GM19239 (cell line): ENCODE measurements around the gene INPP5A.
"Not testable (repeated sequence)": the region's sequence is repeated elsewhere in the genome, so short reads cannot be mapped to it uniquely, and the experiment has no call there.

ENCODE experiments used
- DNase-seq: peaks from one replicate; pipeline ENCODE4 v3.0.0; 2011; ENCODE audit warnings: low spot score; ENCODE audit not compliant: insufficient read length
- FAIRE-seq: peaks from 2 replicates; lab custom pipeline; 2011; peaks lifted over from hg19 to GRCh38; lab: Jason Lieb, UNC

The INPP5A gene

GRCh38 chr10:132502544-132503300 lies 34.9 kb upstream of the INPP5A start:
- FAIRE-seq (no peak), DNase-seq (no peak)

GRCh38 chr10:132503581-132504421 lies 33.8 kb upstream of the INPP5A start:
- DNase-seq (no peak), FAIRE-seq (no peak)

DNA sequence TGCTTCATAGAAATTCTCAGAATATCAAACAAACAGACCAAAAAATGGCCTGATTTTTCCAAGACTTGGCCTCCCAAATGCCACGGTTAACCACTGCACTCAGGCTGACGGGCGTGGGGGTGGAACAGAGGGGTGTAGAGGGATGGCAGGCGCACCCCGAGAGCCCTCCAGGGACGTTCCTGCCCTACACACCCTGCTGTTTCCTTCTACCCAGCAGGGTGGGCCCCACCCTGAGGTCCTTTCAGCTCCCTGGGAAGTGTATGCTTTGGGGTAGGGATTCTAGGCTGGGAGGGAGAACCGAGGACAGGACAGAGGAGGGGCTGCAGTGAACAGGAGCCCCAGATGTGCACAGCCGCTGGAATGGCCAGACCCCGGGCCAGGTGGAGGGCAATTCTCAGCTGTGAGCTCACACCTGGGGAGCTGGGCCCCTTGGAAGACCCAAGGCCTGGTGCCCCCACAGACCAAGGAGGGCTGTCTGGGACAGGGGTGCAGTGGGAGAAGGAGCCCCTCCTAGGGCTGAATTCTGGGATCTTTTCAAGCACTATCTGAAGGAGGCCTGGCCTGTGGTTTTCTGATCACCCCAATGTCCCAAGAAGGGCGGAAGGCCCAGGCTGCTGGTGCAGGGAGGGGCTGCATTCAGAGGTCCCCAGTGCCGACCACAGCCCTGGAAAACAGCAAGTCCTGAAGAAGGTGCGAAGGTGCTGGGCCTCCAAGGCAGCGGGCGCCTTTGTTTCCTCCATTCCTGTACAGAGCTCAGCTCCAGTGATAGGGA lies 32.9 kb upstream of the INPP5A start:
- no peak for DNase-seq
- no peak for FAIRE-seq

- not testable (repeated sequence) for FAIRE-seq, DNase-seq
Measured at GRCh38 chr10:132505546-132505945, 32.0 kb upstream of the INPP5A start.

- no peak for FAIRE-seq
Measured at GRCh38 chr10:132506711-132507408, 30.7 kb upstream of the INPP5A start.

GRCh38 chr10:132507409-132507955 lies 30.1 kb upstream of the INPP5A start:
- no peak for DNase-seq
- FAIRE-seq = no peak

More at GRCh38 chr10:132506711-132507408, 30.7 kb upstream of the INPP5A start:
- DNase-seq = no peak

GRCh38 chr10:132507956-132508490 lies 29.6 kb upstream of the INPP5A start:
- DNase-seq (no peak), FAIRE-seq (no peak)

GRCh38 chr10:132508581-132509443 lies 28.8 kb upstream of the INPP5A start:
- no peak for DNase-seq
- no peak for FAIRE-seq

DNA sequence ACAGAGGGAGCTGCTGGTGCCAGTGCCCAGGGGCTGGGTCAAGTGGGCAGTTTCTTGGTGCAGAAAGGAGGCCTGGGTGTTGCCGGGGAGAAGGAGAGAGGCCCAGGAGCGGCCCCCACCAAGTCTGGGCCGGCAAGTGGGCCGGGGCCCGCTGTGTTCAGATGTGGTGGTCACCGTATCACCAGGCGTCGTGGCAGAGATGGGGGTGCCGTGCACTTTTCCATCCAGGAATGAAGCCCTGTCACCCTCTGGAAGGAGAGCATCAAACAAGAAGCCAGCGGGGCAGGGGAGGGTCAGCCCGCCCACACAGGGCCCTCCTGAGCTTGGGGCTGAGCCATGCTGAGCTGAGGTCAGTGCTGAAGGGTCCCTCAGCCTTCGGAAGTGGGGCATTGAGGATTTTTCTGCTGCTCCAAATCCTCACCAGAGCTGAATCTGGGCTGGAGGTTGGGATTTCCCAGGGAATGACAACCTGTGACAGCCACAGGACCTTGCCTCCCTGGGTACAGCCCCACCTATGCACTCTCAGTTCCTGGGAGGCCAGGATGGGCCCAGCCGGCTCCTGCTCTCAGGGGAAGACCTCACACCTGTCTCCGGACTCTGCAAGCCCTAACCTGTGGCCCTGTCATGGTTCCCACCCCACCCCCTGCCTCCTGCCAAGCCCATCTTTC lies 27.9 kb upstream of the INPP5A start:
- DNase-seq (no peak), FAIRE-seq (no peak)

DNA sequence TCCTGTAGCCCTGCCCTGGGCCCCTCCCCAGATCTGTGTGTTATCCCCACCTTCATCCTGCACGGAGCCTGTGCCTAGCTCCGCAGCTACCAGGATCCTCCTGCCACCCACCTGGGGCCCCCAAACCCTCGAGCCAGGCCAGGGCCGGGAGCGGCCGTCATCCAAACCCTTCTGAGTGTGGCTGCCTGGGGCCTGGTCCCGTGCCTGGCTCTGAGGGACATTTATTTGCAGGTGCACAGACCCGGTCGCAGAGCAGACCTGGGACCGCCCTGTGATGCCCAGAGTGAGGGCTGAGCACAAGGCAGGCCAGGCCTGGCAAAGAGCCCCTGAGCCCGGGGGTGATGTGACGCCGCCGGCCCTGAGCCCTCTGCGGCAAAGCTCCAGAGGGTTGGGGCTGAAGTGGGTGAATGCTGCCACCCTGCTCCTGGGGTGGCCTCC lies 27.4 kb upstream of the INPP5A start:
- DNase-seq (no peak), FAIRE-seq (no peak)

DNA sequence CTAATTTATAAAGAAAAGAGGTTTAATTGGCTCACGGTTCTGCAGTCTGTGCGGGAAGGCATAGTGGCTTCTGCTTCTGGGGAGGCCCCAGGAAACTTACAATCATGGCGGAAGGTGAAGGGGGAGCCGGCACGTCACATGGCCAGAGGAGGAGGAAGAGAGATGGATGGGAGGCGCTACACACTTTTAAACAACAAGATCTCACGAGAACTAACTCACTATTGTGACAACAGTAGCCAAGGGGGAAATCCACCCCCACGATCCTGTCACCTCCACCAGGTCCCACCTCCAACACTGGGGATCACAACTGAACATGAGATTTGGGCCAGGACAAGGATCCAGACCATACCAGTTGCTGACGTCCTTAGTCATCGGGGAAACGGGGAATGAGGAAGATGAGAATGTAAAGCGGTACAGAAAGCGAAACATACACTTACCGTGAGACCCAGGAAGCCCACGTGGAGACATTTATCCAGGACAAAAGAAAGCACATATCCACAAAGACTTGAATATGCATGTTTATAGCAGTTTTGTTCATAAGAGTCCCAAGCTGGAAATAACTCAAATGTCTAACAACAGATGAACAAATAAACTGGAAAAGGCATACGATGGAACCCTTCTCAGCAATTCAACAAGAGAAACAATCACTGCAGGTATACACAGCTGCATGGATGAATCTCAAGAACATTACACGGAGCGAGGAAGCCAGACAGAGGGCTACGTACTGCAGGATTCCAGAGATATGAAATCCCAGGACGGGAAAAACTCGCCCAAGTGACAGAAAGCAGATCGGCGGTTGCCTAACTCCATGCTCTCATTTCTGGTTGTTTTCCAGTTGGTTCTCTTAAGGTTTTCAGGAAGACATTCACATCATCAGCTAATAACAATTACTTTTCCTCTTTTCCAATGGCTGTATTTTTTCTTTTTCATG lies 26.2 kb upstream of the INPP5A start:
- FAIRE-seq (no peak), DNase-seq (no peak)

GRCh38 chr10:132512052-132512442 lies 25.5 kb upstream of the INPP5A start:
- FAIRE-seq (no peak), DNase-seq (no peak)

GRCh38 chr10:132512693-132513345 lies 24.8 kb upstream of the INPP5A start:
- no peak for DNase-seq

DNA sequence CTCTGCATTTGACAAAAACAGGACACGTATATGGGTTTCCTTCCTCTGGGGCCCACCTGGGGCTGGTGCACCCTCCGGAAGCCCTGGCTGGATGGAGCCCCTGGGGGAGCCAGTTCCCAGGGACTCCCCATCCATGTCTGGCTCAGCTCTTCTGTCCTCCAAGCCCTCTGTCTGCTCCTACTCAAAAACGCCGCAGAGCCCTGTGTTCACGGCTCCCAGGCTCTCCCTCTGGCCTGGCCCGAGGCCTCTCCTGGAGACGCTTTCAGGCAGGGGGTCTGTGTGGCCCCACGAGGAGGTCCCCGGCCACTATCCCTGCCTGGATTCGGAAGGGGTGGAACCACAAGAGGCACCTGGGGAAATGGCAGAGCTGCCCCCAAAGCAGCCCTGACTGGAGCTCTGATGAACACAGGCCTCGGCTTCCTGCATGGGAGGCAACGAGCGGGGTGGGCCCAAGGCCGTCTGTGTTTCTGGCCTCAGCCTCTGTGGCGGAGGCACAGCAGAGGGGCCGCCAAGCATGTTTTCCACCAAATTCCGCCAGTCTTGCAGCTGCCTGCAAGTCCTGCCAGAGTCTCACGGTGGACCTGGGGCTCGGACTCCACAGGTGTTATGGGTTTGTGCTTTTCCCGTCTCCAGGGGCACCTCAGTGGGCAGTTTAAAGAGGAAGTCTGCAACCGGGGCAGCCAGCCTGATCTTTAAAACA lies 22.6 kb upstream of the INPP5A start:
- DNase-seq (no peak), FAIRE-seq (no peak)

More at GRCh38 chr10:132512693-132513345, 24.8 kb upstream of the INPP5A start:
- FAIRE-seq = no peak

DNA sequence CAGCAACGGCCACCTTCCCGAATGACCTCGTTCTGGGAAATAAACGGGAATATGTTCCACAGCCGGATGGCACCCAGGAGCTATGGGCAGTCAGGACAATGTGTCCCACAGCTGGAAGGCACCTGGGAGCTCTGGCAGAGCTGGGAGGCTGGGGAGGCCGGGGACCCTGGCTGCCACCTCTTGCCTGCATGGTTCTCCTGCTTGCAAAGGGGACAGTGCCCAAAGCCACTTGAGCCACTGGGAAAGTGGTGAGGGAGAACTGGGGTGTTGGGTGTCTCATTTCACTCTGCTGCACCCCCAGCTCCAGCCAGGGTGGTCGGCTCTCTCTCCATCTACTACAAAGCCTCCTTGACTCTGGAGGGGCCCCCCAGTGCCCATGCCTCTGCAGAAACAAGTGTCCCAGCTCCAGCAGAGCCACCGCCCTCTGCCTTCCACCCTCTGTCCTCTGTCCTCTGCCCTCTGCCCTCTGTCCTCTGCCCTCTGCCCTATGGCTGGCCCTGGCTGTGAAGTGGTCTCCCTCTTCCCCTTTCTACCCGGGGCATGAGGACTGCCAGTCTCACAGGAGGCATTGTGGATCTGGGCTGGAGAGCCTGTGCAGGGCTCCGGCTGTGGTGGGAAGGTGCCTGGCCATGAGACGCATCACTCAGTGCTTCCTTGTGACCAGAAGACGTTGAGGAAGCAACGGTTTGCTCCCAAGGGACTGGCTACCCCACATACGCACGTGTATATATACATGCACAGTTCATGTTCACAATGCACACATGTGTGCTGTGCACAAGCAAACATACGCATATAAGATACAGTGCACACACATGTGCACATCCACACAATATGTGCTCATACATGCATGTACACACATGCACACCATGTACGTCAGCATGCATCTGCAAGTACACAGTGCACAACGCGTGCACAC lies 21.5 kb upstream of the INPP5A start:
- DNase-seq (no peak), FAIRE-seq (no peak)
